ENCODE data around the gene GABRG3. TPM values are rescaled to one million over a fixed set of nuclear protein-coding genes. Genes with fewer than 3 reads are reported as not detected.

GABRG3 gene
- total RNA-seq, 1 donor from 2014 or later, result not detected

GRCh38 chr15:27589260-27589659, 618.3 kb downstream of the GABRG3 start:
- ATAC-seq (no peak), DNase-seq (no peak)
- TF ChIP-seq, protein P1, sequence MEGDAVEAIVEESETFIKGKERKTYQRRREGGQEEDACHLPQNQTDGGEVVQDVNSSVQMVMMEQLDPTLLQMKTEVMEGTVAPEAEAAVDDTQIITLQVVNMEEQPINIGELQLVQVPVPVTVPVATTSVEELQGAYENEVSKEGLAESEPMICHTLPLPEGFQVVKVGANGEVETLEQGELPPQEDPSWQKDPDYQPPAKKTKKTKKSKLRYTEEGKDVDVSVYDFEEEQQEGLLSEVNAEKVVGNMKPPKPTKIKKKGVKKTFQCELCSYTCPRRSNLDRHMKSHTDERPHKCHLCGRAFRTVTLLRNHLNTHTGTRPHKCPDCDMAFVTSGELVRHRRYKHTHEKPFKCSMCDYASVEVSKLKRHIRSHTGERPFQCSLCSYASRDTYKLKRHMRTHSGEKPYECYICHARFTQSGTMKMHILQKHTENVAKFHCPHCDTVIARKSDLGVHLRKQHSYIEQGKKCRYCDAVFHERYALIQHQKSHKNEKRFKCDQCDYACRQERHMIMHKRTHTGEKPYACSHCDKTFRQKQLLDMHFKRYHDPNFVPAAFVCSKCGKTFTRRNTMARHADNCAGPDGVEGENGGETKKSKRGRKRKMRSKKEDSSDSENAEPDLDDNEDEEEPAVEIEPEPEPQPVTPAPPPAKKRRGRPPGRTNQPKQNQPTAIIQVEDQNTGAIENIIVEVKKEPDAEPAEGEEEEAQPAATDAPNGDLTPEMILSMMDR (IDR thresholded peaks at IDR 0.05), result no peak
- Histone ChIP-seq H3K4me1 (no peaks in the 10 kb centered on the region), H3K9me3 (no peaks in the 10 kb centered on the region), H3K4me3 (no peak overlapping the region), H3K27me3 (ENCODE audit: low read depth) (no peaks in the 10 kb centered on the region), H3K27ac (no peak overlapping the region), H3K36me3 (no peaks in the 10 kb centered on the region)
- intact Hi-C loops (cut with DNase I), result no loop called here

- DNase-seq (no peak), ATAC-seq (no peak)
- TF ChIP-seq, protein P1 (IDR thresholded peaks at IDR 0.05), result no peak
- no peaks in the 10 kb centered on the region for H3K9me3 ChIP-seq
- H3K27me3 ChIP-seq (ENCODE audit: low read depth), result no peaks in the 10 kb centered on the region
- H3K4me3 ChIP-seq, result no peak overlapping the region
- no peak overlapping the region for H3K27ac ChIP-seq
- intact Hi-C loops (cut with DNase I), result no loop called here
- no peaks in the 10 kb centered on the region for H3K4me1 ChIP-seq
- no peaks in the 10 kb centered on the region for H3K36me3 ChIP-seq
These were observed 618.8 kb downstream of the GABRG3 start for GRCh38 chr15:27589782-27590181.

Other genes with a start within 250 kb of the GABRG3 start
- gene GABRB3, start 198.1 kb upstream of the GABRG3 start, total RNA-seq, result 5.5 TPM
- gene GABRA5, start 104.1 kb upstream of the GABRG3 start, total RNA-seq, result not detected